Loucy (cell line): ENCODE data around the gene TCEA3.

ENCODE experiments used
- H2AFZ ChIP-seq: fragments of 200-600 bp; sonication (generic); 2 replicates; pipeline ENCODE4 v1.6.0; 2016; ENCODE audit warnings: antibody characterized with exemption, mild to moderate bottlenecking, low read length, moderate library complexity
- H3F3A ChIP-seq: fragments of 200-600 bp; 2 replicates; pipeline ENCODE4 v1.6.0; 2016; ENCODE audit warnings: antibody characterized with exemption, low read depth, mild to moderate bottlenecking
- H3K27me3 ChIP-seq: fragments of 200-600 bp; sonication (generic); 2 replicates; pipeline ENCODE4 v1.6.1; 2014; ENCODE audit warnings: low read length, mild to moderate bottlenecking; ENCODE audit not compliant: insufficient read depth, poor library complexity, severe bottlenecking
- H3K36me3 ChIP-seq: fragments of 200-600 bp; sonication (generic); 2 replicates; pipeline ENCODE4 v1.6.1; 2016; ENCODE audit warnings: low read length; ENCODE audit not compliant: insufficient read depth
- H3K4me1 ChIP-seq: fragments of 200-600 bp; sonication (generic); 2 replicates; pipeline ENCODE4 v1.5.1; 2014; ENCODE audit warnings: low read length, mild to moderate bottlenecking; ENCODE audit not compliant: insufficient read depth, poor library complexity, severe bottlenecking
- H3K4me2 ChIP-seq: fragments of 200-600 bp; sonication (generic); 2 replicates; pipeline ENCODE4 v1.6.0; 2014; ENCODE audit warnings: antibody characterized with exemption, low read length, low read depth, mild to moderate bottlenecking; ENCODE audit not compliant: poor library complexity, severe bottlenecking
- H3K4me3 ChIP-seq: fragments of 200-600 bp; sonication (generic); 2 replicates; pipeline ENCODE4 v1.5.1; 2014; ENCODE audit warnings: low read length, mild to moderate bottlenecking, mixed read lengths; ENCODE audit not compliant: poor library complexity, severe bottlenecking
- H3K79me2 ChIP-seq: fragments of 200-600 bp; sonication (generic); 2 replicates; pipeline ENCODE4 v1.6.1; 2014; ENCODE audit warnings: low read length; ENCODE audit not compliant: insufficient read depth
- H3K9ac ChIP-seq: fragments of 200-600 bp; sonication (generic); 2 replicates; pipeline ENCODE4 v1.6.0; 2014; ENCODE audit warnings: mild to moderate bottlenecking, low read depth, low read length, moderate library complexity; ENCODE audit not compliant: poor library complexity, severe bottlenecking
- H3K9me2 ChIP-seq: fragments of 200-600 bp; sonication (generic); replicated peaks from 2 replicates; pipeline ENCODE4 v1.6.1; 2016; ENCODE audit warnings: low read depth, low read length, mixed read lengths
- H3K9me3 ChIP-seq: fragments of 200-600 bp; sonication (generic); 2 replicates; pipeline ENCODE4 v1.6.1; 2014; ENCODE audit warnings: mild to moderate bottlenecking, antibody characterized with exemption, low read length, low read depth; ENCODE audit not compliant: insufficient read depth
- H4K20me1 ChIP-seq: fragments of 200-600 bp; sonication (generic); 2 replicates; pipeline ENCODE4 v1.6.0; 2014; ENCODE audit warnings: antibody characterized with exemption, low read length, mild to moderate bottlenecking; ENCODE audit not compliant: insufficient read depth, poor library complexity, severe bottlenecking
- CTCF ChIP-seq: fragments of 200-600 bp; sonication (generic); conservative IDR thresholded peaks from 2 replicates; pipeline ENCODE4 v1.5.1; 2014; ENCODE audit warnings: mild to moderate bottlenecking, antibody characterized with exemption, low read length
- EZH2phosphoT487 ChIP-seq: fragments of 200-600 bp; IDR thresholded peaks from 2 replicates; pipeline ENCODE4 v1.6.1; 2018; ENCODE audit warnings: antibody characterized with exemption, mild to moderate bottlenecking, moderate library complexity, borderline replicate concordance

TCEA3 gene

GRCh38 chr1:23436520-23437354 is 12.2 kb upstream of the TCEA3 start:
- Histone ChIP-seq H3K79me2 (no peaks in the 10 kb centered on the region), H3K9me3 (no peaks in the 10 kb centered on the region), H3K36me3 (no peaks in the 10 kb centered on the region), H3K9me2 (no peaks in the 10 kb centered on the region), H2AFZ (no peak overlapping the region), H3K4me2 (no peak overlapping the region), H3K9ac (no peak overlapping the region), H3K4me3 (no peak overlapping the region), H4K20me1 (no peaks in the 10 kb centered on the region), H3F3A (no peaks in the 10 kb centered on the region), H3K4me1 (no peaks in the 10 kb centered on the region), H3K27me3 (no peaks in the 10 kb centered on the region)
- no peak for TF ChIP-seq CTCF
- TF ChIP-seq EZH2phosphoT487, result no peak

GRCh38 chr1:23434260-23434775 is 9.8 kb upstream of the TCEA3 start:
- H2AFZ ChIP-seq, result no peak overlapping the region
- H3K9ac ChIP-seq, result no peak overlapping the region
- H3K4me3 ChIP-seq, result no peak overlapping the region
- no peaks in the 10 kb centered on the region for H3K36me3 ChIP-seq
- no peaks in the 10 kb centered on the region for H3F3A ChIP-seq
- no peaks in the 10 kb centered on the region for H3K4me1 ChIP-seq
- H4K20me1 ChIP-seq, result no peaks in the 10 kb centered on the region
- H3K4me2 ChIP-seq, result no peak overlapping the region
- no peaks in the 10 kb centered on the region for H3K79me2 ChIP-seq
- no peak for TF ChIP-seq CTCF
- TF ChIP-seq EZH2phosphoT487, result no peak
- no peaks in the 10 kb centered on the region for H3K27me3 ChIP-seq
- H3K9me3 ChIP-seq, result no peaks in the 10 kb centered on the region
- H3K9me2 ChIP-seq, result no peaks in the 10 kb centered on the region

- H4K20me1 ChIP-seq, result no peaks in the 10 kb centered on the region
- H3K79me2 ChIP-seq, result no peaks in the 10 kb centered on the region
- H3K4me2 ChIP-seq, result no peak overlapping the region
- no peaks in the 10 kb centered on the region for H3K9me2 ChIP-seq
- no peak overlapping the region for H3K9ac ChIP-seq
- no peak for TF ChIP-seq EZH2phosphoT487
- no peak for TF ChIP-seq CTCF
- H3K36me3 ChIP-seq, result no peaks in the 10 kb centered on the region
- no peaks in the 10 kb centered on the region for H3F3A ChIP-seq
- no peaks in the 10 kb centered on the region for H3K27me3 ChIP-seq
- H2AFZ ChIP-seq, result no peak overlapping the region
- H3K4me3 ChIP-seq, result no peak overlapping the region
- H3K4me1 ChIP-seq, result no peaks in the 10 kb centered on the region
- no peaks in the 10 kb centered on the region for H3K9me3 ChIP-seq
Observed at GRCh38 chr1:23433122-23433521, 8.6 kb upstream of the TCEA3 start.
